Measurements from ENCODE around the gene DYNC1I1.

DNA sequence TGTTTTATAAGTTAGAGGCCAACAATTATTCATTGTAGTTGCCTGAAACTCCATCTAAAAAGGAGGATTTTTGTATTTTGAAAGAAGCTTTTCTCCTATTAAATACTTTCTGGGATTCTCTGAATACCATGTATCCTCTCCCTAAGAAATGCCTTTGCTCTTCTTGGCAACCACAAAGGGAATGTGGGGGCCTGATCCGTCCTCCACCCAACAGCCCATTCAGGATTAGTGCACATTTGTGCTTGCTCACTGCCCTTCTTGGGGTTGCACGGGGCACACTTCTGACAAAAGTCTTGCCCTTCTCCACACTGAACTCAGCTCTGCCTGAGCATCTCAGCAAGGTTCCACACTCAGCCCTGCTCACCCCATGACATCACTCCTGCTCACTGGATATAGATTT lies 355.4 kb downstream of the DYNC1I1 start:
- no peak for TF ChIP-seq EZH2 (IDR thresholded peaks at IDR 0.05; ENCODE audit: low read depth)
- TF ChIP-seq, protein P1, sequence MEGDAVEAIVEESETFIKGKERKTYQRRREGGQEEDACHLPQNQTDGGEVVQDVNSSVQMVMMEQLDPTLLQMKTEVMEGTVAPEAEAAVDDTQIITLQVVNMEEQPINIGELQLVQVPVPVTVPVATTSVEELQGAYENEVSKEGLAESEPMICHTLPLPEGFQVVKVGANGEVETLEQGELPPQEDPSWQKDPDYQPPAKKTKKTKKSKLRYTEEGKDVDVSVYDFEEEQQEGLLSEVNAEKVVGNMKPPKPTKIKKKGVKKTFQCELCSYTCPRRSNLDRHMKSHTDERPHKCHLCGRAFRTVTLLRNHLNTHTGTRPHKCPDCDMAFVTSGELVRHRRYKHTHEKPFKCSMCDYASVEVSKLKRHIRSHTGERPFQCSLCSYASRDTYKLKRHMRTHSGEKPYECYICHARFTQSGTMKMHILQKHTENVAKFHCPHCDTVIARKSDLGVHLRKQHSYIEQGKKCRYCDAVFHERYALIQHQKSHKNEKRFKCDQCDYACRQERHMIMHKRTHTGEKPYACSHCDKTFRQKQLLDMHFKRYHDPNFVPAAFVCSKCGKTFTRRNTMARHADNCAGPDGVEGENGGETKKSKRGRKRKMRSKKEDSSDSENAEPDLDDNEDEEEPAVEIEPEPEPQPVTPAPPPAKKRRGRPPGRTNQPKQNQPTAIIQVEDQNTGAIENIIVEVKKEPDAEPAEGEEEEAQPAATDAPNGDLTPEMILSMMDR (conservative IDR thresholded peaks at IDR 0.05), result no peak
